GM21526 (cell line): Measurements from ENCODE around the gene TXNDC15.

Experiments used
- ATAC-seq: cut with Tn5 transposase; IDR thresholded peaks from one replicate; pipeline ENCODE4 v1.9.1; 2021; ENCODE audit warnings: moderate library complexity; ENCODE audit not compliant: unreplicated experiment, low FRiP score

Gene TXNDC15

DNA sequence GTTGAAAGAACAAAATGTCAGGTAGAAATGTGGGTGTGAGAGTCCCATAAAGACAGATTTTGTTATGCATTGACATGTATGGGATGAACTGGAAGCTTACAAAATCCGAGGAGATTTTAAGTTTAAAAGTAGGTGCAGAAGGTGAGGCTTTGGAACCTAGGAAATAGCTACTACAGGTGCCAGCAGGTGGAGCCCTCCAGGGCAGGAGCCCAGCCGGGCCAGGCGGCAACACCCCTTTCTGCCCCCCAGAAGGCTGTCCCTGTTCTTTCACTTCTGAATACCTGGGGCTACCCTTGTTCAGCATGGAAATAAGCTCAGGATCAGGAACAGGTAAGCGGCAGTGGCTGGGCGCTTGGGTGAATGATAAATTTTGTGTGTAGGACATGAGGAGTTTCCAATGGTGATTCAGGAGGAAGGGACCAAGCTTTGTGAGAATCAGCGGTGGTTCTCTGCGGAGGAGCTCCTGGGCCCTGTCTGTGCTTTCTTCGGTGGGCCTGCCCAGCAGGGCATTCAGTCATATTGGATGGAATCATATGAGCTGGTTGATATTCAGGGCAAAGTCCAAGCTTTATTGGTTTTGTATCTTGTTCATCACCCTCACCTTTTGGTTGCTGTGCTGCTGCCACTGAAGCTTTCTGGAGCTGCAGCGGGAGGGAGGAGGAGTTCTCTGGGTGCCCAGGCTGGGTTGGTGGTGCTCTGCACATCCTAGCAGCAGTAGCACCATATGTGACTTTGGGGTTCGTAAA lies 43.1 kb downstream of the TXNDC15 start:
- no peak for ATAC-seq

DNA sequence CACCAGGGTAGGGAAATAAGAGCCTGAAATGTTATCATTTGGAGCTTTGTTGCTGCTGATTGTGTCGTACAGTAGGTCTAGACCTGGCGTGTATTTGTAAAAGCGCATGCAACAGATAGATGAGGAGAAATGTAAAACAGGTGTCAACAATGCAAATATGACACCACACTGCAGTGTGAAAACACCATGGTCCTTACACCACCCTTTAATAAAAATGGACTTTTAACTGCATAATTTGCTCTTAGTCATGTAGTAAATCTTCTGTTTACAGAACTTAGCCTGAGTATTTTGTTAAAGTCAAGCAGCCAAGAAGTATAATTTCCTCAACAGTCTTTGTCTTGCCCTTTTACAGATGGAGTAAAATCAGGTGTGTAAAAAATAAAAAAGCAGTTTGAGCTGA lies 44.7 kb downstream of the TXNDC15 start:
- ATAC-seq = no peak

DNA sequence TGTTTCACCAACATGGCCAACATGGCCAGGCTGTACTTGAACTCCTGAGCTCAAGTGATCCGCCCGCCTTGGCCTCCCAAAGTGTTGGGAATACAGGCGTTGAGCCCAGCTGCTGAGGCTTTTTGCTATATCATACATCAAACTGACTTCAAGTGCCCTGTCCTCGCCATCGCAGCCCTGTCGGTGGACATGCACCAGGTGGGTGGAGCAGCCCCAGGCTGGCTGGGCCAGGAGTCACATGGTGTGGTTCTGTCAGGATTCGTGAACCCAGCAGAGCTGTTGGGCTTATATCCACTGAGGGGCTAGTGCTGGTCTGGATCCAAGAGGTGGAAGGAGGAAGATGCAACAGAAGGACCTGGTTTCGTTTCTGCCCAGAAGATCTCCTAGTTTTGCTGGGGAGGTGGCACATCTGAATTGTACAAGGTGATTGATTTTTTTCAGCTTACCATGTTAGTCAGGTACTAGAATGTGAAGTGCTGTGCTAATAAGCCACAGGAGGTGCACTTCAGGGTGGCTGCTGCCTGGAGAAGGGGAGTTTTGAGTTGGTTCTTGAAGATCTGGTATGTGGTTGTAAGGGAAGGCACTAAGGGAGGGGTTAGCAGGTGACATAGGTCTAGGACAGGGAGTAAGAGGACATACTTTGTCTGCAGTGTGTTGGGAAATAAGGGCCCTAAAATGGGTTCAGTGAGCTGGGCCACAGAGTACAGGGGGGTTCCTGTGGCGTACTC lies 46.8 kb downstream of the TXNDC15 start:
- ATAC-seq = no peak

DNA sequence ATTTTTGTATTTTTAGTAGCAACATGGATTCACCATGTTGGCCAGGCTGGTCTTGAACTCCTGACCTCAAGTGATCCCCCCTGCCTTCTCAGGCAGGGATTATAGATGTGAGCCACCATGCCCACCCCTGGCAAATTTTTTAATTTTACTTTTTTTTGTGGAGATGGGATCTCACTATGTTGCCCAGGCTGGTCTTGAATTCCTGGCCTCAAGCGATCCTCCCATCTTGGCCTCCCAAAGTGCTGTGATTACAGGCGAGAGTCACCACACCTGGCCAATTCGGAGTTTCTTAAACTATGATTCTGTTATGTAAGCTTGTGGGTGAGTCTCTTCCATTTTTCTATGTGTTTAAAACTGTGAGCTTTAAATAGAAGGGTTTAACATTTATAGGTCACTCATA lies 58.3 kb downstream of the TXNDC15 start:
- no peak for ATAC-seq

DNA sequence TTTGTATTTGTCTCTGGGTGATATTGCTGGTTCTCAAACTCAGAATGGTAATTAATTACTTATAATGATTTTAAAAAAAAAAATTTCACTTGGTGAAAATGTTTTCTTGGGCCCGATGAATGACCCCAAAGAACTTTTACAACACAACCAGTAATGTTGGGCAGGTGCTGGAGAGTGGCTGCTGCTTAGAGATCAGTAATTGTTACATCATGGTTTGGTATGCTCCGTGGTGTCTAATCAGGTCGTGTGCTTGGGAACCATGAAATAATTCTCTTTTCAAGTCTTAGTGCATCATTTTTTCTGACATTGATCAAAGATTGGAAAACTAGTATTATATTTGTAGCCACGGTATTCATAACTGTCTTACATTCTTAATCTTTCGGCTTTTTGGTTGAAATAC lies 60.0 kb downstream of the TXNDC15 start:
- ATAC-seq = no peak

DNA sequence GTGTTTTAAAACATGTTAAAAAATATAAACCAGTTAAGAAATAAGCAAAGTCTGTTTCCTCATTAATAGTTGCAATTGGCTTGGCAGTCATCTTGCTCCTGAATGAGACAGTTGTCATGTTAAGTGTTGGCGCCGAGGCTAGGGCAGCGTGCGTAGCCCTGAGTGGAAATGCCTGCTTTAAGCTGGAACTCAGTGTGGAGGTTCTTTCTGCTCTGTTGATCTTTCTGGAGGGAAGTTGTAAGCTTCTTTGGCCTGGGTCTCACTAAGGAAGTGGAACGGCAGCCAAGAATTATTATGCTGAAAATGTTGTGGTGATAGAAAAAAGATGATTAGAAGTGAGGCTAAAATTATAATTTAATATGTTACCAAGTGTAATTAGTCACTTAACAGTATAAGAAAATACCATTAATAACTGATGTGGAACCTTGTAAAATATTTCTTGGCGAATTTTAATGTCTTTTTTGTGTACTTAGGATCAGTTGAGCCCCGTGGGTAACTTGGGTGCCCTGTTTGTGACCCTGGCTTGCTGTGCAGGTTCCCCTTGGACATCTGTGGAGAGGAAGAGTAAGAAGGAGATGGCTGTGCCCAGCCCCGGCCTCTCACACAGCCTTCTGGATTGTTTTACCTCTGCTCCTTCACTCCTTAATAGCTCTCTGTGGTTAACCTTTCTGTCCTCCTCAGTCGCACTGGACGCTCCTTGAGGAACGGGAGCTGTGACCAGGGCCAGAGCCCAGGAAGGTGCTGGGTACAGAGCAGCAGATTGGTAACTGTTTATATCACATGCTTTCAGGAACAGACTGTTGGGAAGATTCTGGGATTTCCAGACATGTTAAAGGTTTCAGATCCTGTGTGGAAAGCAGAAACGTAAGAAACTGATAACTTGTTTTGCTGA lies 61.8 kb downstream of the TXNDC15 start:
- ATAC-seq = no peak

DNA sequence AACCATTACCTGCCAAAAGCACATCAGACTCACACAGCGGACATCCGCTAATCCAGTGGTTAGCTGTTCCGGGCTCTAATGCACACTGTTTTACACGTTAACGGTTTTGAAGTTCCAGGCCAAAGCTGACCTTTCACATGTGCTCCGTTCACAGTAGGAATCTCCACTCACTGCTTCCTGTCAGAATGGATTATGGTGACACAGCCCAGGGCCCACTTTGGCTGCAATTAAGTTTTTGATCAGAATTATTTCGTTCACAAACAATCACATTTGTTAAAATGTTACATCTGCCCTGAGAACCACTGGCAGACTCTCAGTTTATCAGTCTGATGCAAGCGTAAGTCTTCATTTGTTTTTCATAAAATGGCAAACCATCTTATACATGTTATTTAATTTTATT lies 63.4 kb downstream of the TXNDC15 start:
- ATAC-seq = no peak

DNA sequence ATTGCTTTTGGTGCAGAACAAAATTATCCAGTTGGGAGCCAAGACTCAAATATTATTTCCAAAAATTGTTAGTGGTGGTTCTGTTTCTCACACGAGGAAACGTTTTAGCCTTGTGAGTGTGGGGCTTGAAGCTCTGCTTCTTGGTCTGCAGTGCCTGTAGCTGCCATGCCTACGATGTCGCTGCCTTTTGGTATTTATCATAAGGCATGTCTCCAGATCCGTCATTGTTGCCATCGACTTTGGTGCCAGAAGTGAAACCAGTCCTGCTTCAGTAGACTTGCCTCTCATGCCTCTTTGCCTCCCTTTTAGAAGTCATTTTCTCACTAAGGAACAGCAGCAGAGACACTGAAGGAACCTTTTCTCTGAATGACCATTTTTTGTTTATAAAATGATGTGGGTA lies 63.9 kb downstream of the TXNDC15 start:
- ATAC-seq = no peak

DNA sequence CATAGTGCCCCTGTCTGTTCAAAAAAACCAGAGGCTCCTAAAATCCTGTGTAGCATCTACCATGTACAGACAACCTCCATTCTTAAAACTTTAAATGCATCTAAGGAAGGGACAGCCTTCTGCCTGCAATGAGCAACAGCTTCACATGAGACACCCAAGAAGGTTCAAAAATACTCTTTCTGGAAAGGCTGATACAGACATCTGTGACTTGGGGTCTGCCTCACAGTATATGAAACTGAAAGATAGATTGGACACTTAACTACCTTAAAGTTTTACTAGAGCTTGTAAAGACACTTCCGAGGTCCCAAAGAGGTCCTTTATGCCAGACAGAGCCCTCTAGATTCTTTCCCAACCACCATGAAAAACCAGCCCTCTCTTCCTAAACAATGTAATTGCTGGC lies 65.3 kb downstream of the TXNDC15 start:
- ATAC-seq = no peak

DNA sequence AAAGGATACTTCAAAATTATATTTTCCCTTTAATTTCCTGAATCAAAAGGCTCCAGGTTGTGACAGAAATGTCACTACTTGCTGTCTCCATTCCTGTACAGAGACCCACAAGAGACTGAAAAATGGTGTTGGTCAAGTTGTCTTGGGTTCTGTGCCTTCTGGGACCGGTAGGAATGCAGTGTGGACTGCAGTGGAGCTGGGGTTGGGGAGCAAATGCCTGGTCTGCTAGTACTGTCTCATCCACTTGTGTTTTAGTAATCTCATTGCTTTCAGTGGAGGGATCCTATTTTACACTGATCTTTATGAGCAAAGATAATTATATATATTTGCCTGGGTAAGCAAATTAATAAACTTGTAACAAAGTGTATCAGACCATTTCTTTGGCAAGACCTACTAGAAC lies 69.4 kb downstream of the TXNDC15 start:
- ATAC-seq = no peak

DNA sequence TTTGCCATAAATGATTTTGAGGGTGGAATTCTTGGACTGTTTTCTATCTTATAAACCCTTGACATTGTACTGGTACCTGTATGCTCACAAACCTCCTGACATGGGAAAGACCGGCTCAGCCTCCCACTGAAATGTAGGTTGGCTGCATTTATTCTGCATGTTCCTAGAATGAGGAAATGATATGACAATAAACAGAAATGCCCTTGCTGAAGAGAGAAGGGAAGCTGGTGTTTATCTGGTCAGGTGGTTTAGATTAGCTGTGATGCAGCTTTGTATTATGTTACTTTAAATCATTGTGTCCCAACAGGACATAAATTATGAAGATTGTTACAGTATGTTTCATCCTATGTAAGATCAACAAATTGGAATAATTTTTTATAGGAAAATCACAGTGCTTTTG lies 70.5 kb downstream of the TXNDC15 start:
- ATAC-seq = no peak

DNA sequence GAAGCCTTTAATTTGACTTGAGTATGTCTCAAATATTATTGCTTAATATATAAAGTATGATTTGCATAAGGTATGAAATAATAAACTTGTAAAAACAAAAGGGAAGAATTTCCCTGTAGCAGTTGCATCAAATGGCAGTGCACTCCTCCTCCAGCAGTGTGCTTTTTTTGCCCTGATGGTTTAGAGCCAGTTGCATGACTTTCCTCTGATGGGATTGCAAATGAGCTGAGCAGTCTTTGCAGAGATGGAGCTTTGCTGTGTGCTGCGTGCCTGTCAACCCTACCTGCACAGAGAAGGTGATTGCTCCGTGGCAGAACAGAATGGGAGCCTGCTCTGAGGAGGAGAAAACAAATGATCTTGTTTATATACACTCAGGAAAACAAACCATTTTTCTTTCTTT lies 70.9 kb downstream of the TXNDC15 start:
- ATAC-seq = no peak

DNA sequence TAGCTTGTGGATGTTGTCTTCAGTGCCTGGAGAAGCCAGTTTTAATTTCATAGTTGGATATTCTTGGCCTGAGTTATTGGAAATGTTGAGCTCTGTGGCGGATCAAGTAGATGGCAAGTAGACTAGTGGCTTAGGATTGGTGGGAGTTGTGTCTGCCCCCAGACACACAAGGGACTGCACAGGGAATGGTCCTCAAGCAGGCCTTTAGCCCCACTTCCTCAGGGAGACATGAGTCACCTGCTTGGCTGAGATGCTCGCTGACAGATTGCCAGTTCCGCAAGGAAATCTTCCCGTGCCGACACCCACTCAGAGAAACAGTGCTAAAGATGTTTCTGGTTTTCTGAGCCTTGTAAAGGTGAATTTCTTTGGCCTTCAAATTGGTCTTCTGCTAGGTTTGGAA lies 74.7 kb downstream of the TXNDC15 start:
- no peak for ATAC-seq

DNA sequence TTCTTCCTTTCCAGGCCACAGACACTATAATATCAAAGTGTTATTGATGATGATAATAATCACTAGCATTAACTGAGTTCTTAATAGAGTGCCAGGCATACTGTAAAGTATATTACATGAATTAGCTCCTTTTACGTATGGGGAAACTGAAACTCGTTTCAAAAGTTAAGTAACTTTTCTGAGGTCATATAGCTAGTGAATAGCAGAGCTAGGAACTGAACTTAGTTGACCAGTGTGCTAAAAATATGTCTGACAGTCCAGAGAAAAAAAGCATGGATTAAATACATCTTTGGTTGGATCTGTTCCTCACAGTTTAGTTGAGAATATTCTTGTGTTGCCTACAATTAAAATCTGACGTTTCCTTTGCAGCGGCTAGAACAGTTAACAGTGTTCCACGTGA lies 75.1 kb downstream of the TXNDC15 start:
- ATAC-seq = no peak
